Kasumi-1 (cell line): ENCODE measurements around the gene CFAP74.

Source experiments
- DNase-seq, 2 experiments: peaks; one replicate each; lab custom pipeline; 2025; lab: John Stamatoyannopoulos, UW

Gene CFAP74

DNA sequence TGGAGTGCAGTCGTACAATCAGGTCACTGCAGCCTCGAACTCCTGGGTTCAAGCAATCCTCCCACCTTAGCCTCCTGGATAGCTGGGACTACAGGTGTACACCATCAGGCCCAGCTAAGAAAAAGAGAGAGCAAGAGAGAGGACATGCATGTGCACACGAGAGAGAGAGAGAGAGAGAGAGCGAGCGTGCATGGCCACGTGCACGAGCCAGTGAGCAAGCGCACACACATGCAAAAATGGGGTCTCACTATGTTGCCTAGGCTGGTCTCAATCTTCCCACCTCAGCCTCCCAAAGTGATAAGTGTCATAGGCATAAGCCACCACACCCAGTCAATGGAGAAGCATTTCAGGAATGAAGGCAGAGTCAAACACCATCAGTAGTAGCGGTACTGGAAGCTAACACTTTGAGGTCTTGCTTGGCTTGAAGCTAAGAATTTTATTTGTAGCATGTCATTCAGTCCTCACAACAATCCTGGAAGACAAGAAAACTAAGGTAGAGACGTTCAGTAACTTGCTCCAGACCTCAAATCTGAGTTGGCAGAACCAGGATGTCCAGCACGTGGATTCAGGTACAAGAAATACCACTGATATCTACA lies 127.2 kb downstream of the CFAP74 start:
- DNase-seq = no peak

DNA sequence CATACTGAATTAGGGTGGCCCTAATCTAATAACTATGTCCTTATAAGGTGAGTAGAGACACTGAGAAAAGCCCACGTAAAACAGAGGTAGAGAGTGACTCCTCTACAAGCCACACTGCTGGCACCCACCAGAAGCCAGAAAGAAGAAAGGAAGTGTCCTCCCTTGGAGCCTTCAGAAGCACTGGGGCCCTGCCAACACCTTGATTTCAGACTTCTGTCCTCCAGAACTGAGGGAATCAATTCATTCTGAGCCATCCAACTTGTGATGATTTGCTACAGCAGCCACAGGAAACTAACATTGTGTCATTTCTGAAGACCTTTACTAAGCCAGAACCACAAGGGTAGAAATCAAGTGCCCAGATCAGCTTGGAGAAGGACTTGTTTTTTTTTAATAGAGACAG lies 127.7 kb downstream of the CFAP74 start:
- DNase-seq = no peak

DNA sequence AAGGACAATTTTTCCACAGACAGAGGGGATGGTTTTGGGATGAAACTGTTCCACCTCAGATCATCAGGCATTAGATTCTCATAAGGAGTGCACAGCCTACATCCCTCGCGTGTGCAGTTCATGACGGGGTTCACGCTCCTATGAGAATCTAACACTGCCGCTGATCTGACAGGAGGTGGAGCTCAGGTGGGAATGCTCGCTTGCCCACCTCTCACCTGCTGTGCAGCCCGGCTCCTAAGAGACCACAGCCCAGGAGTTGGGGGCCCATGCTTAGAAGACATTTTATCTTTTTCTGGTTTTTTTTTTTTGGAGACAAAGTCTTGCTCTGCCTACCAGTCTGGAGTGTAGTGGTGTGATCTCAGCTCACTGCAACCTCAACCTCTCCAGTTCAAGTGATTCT lies 128.7 kb downstream of the CFAP74 start:
- DNase-seq = no peak

DNA sequence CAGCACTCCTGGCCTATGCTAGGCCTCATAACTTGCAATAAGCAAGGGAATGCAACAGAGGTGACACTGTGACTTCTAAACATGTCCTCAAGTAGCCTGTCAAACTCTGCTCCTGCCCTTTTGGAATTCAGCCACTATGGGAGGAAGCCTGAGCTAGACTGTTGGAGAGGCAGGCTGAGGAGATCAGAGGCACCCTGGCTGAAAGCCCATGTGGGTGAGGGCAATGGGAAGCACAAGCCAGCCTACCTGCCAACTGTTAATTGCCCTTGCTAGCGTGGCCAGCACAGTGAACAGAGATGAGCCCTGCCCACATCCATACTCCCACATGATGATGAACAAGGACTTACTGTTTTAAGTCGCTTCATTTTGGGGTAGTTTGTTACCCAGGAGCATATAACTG lies 130.4 kb downstream of the CFAP74 start:
- DNase-seq = no peak

DNA sequence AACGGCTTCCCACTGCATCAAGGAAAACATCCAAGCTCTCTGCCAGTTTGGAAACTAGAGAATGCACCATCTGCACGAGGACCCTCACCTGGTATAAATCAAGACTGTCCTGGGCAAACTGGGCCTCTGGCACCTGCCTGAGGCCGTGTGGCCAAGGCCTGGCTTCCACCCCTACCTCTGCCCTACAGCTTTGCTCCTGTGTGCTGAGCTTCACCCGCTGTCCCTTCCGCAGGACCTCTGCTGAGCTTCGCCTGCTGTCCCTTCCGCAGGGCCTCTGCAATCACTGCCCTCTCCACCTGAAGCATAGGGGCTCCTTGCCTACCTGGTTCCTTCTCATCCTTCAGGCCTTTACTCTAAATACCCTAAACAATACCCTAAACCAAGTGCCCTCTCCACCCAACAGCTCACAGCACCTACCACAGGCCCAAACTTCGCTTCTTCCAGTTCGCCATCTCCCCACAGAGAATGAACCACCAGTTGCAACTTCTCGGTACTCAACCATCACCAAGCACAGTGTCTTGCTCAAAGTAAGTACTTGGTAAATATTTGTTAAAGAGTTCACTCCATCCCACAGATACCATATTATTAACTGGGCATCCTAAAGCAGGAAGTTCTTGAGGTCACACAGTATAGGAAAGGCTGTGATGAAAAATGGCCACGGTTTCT lies 131.1 kb downstream of the CFAP74 start:
- DNase-seq = no peak
